T-cell (primary cell): ENCODE results near the gene XPO4. TPM values are rescaled to one million over a fixed set of nuclear protein-coding genes. Genes with fewer than 3 reads are reported as not detected.
"Not testable (repeated sequence)": the region's sequence is repeated elsewhere in the genome, so short reads cannot be mapped to it uniquely, and the experiment has no call there.

Source experiments
- ATAC-seq, 4 experiments: fragments of 200-7000 bp in 3 of 4; fragments of 150-1000 bp in 1 of 4; cut with Tn5 transposase; replicated peaks in 1 of 4; 1 replicate in 3 of 4; 2 replicates in 1 of 4; pipeline ENCODE4 v1.10.0; 2021; ENCODE audit warnings: moderate library complexity in 3 of 4, mild to moderate bottlenecking in 2 of 4, moderate number of reproducible peaks in 1 of 4
- CTCF ChIA-PET, 2 donors: fragments of 300-600 bp; sonication (Branson Sonifier 250); formaldehyde crosslinking; loops; one replicate each; lab custom pipeline; 2022; ENCODE audit warnings: antibody characterized with exemption in 2 of 2; lab: Charles Lee
- POLR2A ChIA-PET, 2 donors: fragments of 300-600 bp; sonication (Branson Sonifier 250); formaldehyde crosslinking; loops; one replicate each; lab custom pipeline; 2022; ENCODE audit warnings: antibody characterized with exemption in 2 of 2; lab: Charles Lee
- DNase-seq, 35 experiments: peaks; one replicate each; pipeline versions ENCODE4 v3.0.0 to v3.0.0-alpha.2; 2013 to 2023
- H3K27ac ChIP-seq: one replicate; pipeline ENCODE4 v1.5.1; 2013; ENCODE audit warnings: low read length
- H3K27me3 ChIP-seq, 2 experiments: replicated peaks in 1 of 2; 1 replicate in 1 of 2; 2 replicates in 1 of 2; pipeline versions ENCODE4 v1.6.1 to v1.7.0; 2013; ENCODE audit warnings: low read length in 1 of 2, mixed read lengths in 1 of 2; ENCODE audit not compliant: control insufficient read depth in 2 of 2, insufficient read depth in 2 of 2; ENCODE audit errors: extremely low read depth in 1 of 2
- H3K36me3 ChIP-seq, 2 donors: 1 replicate in 1 of 2; 2 replicates in 1 of 2; pipeline versions ENCODE4 v1.6.1 to v1.7.0; 2013; ENCODE audit warnings: low read length in 1 of 2; ENCODE audit not compliant: control insufficient read depth in 2 of 2, insufficient read depth in 1 of 2; ENCODE audit errors: extremely low read depth in 1 of 2
- H3K4me1 ChIP-seq, 2 experiments: 1 replicate in 1 of 2; 2 replicates in 1 of 2; pipeline versions ENCODE4 v1.6.1 to v1.7.0; 2013; ENCODE audit warnings: low read length in 2 of 2, mixed read lengths in 1 of 2; ENCODE audit not compliant: insufficient read depth in 2 of 2, control insufficient read depth in 1 of 2; ENCODE audit errors: extremely low read depth in 1 of 2
- H3K4me3 ChIP-seq, 2 donors: 1 replicate in 1 of 2; 2 replicates in 1 of 2; pipeline versions ENCODE4 v1.5.1 to v1.7.0; 2013; ENCODE audit warnings: mild to moderate bottlenecking in 2 of 2, low read length in 1 of 2, moderate library complexity in 1 of 2; ENCODE audit not compliant: control insufficient read depth in 1 of 2; ENCODE audit errors: extremely low read depth in 1 of 2
- H3K9me3 ChIP-seq: 2 replicates; pipeline ENCODE4 v1.7.0; 2013
- H3K27ac Mint-ChIP-seq, 2 donors: one replicate each; pipeline ENCODE4 v1.8.0; 2020 to 2021; ENCODE audit warnings: mild to moderate bottlenecking in 2 of 2, mixed read lengths in 2 of 2
- H3K27me3 Mint-ChIP-seq, 2 donors: one replicate each; pipeline ENCODE4 v1.8.0; 2021 to 2022; ENCODE audit warnings: mixed read lengths in 2 of 2
- H3K36me3 Mint-ChIP-seq: one replicate; pipeline ENCODE4 v1.8.0; 2021; ENCODE audit warnings: mixed read lengths
- H3K4me1 Mint-ChIP-seq, 3 donors: one replicate each; pipeline ENCODE4 v1.8.0; 2020 to 2022; ENCODE audit warnings: mixed read lengths in 3 of 3, mild to moderate bottlenecking in 1 of 3
- H3K4me3 Mint-ChIP-seq, 3 donors: one replicate each; pipeline ENCODE4 v1.8.0; 2020 to 2022; ENCODE audit warnings: mild to moderate bottlenecking in 3 of 3, mixed read lengths in 3 of 3, moderate library complexity in 3 of 3
- H3K9me3 Mint-ChIP-seq, 3 donors: one replicate each; pipeline ENCODE4 v1.8.0; 2020 to 2022; ENCODE audit warnings: mixed read lengths in 3 of 3
- WGBS: methylation state at CpG from one replicate; pipeline ENCODE4 v1.1.5; 2013; ENCODE audit warnings: missing lambda C conversion rate; ENCODE audit not compliant: insufficient coverage; 5-methylcytosine and 5-hydroxymethylcytosine counted together
- total RNA-seq, 35 experiments: library from RNA in 6 of 35; stranded (reverse) in 6 of 35; fragments of 120-200 nt in 1 of 35; gene quantifications; one replicate each; pipeline versions ENCODE4 v1.2.1 to v1.2.4 and lab custom pipeline; 2013 to 2026

Gene XPO4
- total RNA-seq, 5 donors from 2014 or later (not counting 1 experiment from before 2014, with no cell fraction given): 20.7 to 22.5 (median 22.0) TPM

DNA sequence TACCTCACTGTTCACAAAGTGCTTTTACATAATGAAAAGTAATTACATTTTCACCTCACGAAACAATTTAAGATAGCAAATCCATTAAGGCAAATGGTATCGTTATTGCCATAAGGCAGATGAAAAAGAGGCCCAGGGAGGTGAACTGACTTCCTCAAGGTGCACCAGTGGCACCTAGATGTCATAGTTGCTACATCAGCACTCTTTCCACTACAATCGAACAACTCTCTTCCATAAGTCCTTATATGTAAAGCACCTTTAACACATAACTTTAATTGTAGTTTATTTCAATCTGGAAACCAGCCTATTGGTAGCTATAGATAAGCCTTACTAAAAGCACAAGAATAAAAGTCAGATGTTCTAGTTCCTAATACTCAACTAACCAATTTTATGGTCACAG lies 35.1 kb downstream of the XPO4 start:
- WGBS: 100% methylated on average over 1 of the region's 3 CpGs

DNA sequence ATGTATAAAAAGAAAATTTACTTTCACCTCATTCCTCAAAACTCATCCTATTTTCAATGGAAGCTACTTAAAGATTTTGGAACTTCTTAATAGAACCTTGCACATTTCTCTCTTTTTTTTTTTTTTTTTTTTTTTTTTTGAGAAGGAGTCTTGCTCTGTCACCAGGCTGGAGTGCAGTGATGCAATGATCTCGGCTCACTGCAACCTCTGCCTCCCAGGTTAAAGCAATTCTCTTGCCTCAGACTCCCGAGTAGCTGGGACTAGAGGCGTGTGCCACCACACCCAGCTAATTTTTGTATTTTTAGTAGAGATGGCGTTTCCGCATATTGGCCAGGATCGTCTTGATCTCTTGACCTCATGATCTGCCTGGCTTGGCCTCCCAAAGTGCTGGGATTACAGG lies 40.9 kb downstream of the XPO4 start:
- CTCF ChIA-PET: interaction anchor here in 1 of 2 donors (0.7 kb wide), 2 partner anchors 361 to 991 kb away, joined by 3 to 5 read pairs; no protein-coding TSS in a partner anchor
- not testable (repeated sequence) for H3K36me3 ChIP-seq, H3K27ac ChIP-seq, H3K4me3 ChIP-seq, H3K27me3 Mint-ChIP-seq, H3K4me1 ChIP-seq, H3K4me3 Mint-ChIP-seq, DNase-seq, H3K27me3 ChIP-seq, H3K9me3 ChIP-seq, H3K27ac Mint-ChIP-seq, H3K9me3 Mint-ChIP-seq, ATAC-seq
- H3K36me3 Mint-ChIP-seq: peaks cover 30% of the 10 kb centered on the region
- H3K4me1 Mint-ChIP-seq: peaks cover 12 to 14% (median 14%) of the 10 kb centered on the region in 3 donors
- POLR2A ChIA-PET: interaction anchor here in 1 of 2 donors (0.6 kb wide), 2 partner anchors 383 to 385 kb away, joined by 6 to 18 read pairs; no protein-coding TSS in a partner anchor
- 90% methylated on average over 2 of the region's 6 CpGs for WGBS

More for the DNA sequence above, 35.1 kb downstream of the XPO4 start:
- no peak for ATAC-seq
- no peak overlapping the region for H3K4me3 Mint-ChIP-seq
- ChIA-PET CTCF (interaction anchor here in 1 of 2 donors (0.7 kb wide), 1 partner anchor 33 kb away, joined by 5 read pairs; no protein-coding TSS in a partner anchor), POLR2A (no interaction called here)
- no peak overlapping the region for H3K27ac Mint-ChIP-seq
- no peaks in the 10 kb centered on the region for H3K27me3 ChIP-seq
- no peaks in the 10 kb centered on the region for H3K9me3 ChIP-seq
- H3K4me3 ChIP-seq: no peak overlapping the region
- no peaks in the 10 kb centered on the region for H3K9me3 Mint-ChIP-seq
- peaks cover 17% of the 10 kb centered on the region for H3K36me3 Mint-ChIP-seq
- no peak for DNase-seq
- H3K36me3 ChIP-seq: no peaks in the 10 kb centered on the region
- H3K27me3 Mint-ChIP-seq: no peaks in the 10 kb centered on the region
- H3K27ac ChIP-seq: no peak overlapping the region
- no peaks in the 10 kb centered on the region for H3K4me1 ChIP-seq
- H3K4me1 Mint-ChIP-seq: peaks cover 19 to 32% (median 25%) of the 10 kb centered on the region in 3 donors

- no peak overlapping the region for H3K27ac ChIP-seq
- H3K9me3 ChIP-seq: no peaks in the 10 kb centered on the region
- peaks cover 25% of the 10 kb centered on the region for H3K36me3 Mint-ChIP-seq
- POLR2A ChIA-PET: interaction anchor here in 1 of 2 donors (0.6 kb wide), 2 partner anchors 382 to 385 kb away, joined by 6 to 18 read pairs; no protein-coding TSS in a partner anchor
- no peak for DNase-seq
- CTCF ChIA-PET: interaction anchor here in 1 of 2 donors (0.7 kb wide), 1 partner anchor 361 kb away, joined by 3 read pairs; no protein-coding TSS in a partner anchor
- peaks cover 0 to 7% of the 10 kb centered on the region in 2 donors for H3K36me3 ChIP-seq
- H3K9me3 Mint-ChIP-seq: no peaks in the 10 kb centered on the region
- no peak overlapping the region for H3K4me3 Mint-ChIP-seq
- no peak for ATAC-seq
- peaks cover 6 to 9% (median 8%) of the 10 kb centered on the region in 3 donors for H3K4me1 Mint-ChIP-seq
- H3K27me3 Mint-ChIP-seq: no peaks in the 10 kb centered on the region
- no peaks in the 10 kb centered on the region for H3K27me3 ChIP-seq
- no peaks in the 10 kb centered on the region for H3K4me1 ChIP-seq
- no peak overlapping the region for H3K4me3 ChIP-seq
- H3K27ac Mint-ChIP-seq: no peak overlapping the region
These were observed 41.7 kb downstream of the XPO4 start for GRCh38 chr13:20860844-20861243.

- 96% methylated on average over 3 of the region's 5 CpGs for WGBS
- Mint-ChIP-seq H3K27ac (no peak overlapping the region), H3K27me3 (no peaks in the 10 kb centered on the region), H3K4me1 (no peaks in the 10 kb centered on the region), H3K4me3 (no peak overlapping the region), H3K9me3 (no peaks in the 10 kb centered on the region), H3K36me3 (peaks cover 35% of the 10 kb centered on the region)
- no peaks in the 10 kb centered on the region for H3K4me1 ChIP-seq
- no peaks in the 10 kb centered on the region for H3K9me3 ChIP-seq
- ChIA-PET POLR2A (no interaction called here), CTCF (interaction anchor here in 1 of 2 donors (0.5 to 1.0 kb wide), 2 partner anchors 27 to 133 kb away, joined by 3 to 4 read pairs; no protein-coding TSS in a partner anchor)
- no peak for ATAC-seq
- H3K27me3 ChIP-seq: no peaks in the 10 kb centered on the region
- DNase-seq: no peak
- no peak overlapping the region for H3K4me3 ChIP-seq
- peaks cover 5 to 15% of the 10 kb centered on the region in 2 donors for H3K36me3 ChIP-seq
- no peak overlapping the region for H3K27ac ChIP-seq
These were observed 45.9 kb downstream of the XPO4 start for GRCh38 chr13:20856650-20857049.

GRCh38 chr13:20851844-20852402 lies 50.6 kb downstream of the XPO4 start:
- H3K4me3 ChIP-seq: no peak overlapping the region
- H3K4me3 Mint-ChIP-seq: no peak overlapping the region
- H3K36me3 Mint-ChIP-seq: peaks cover 33% of the 10 kb centered on the region
- H3K4me1 Mint-ChIP-seq: peaks cover 0 to 1% (median 0%) of the 10 kb centered on the region in 3 donors
- H3K27ac Mint-ChIP-seq: no peak overlapping the region
- no peaks in the 10 kb centered on the region for H3K4me1 ChIP-seq
- no CpG with 5 or more reads among the region's 4 CpGs for WGBS
- no peak for ATAC-seq
- no peaks in the 10 kb centered on the region for H3K9me3 Mint-ChIP-seq
- ChIA-PET POLR2A (no interaction called here), CTCF (no interaction called here)
- no peaks in the 10 kb centered on the region for H3K9me3 ChIP-seq
- H3K27me3 Mint-ChIP-seq: no peaks in the 10 kb centered on the region
- H3K36me3 ChIP-seq: peaks cover 11 to 12% of the 10 kb centered on the region in 2 donors
- no peak overlapping the region for H3K27ac ChIP-seq
- no peak for DNase-seq
- no peaks in the 10 kb centered on the region for H3K27me3 ChIP-seq

DNA sequence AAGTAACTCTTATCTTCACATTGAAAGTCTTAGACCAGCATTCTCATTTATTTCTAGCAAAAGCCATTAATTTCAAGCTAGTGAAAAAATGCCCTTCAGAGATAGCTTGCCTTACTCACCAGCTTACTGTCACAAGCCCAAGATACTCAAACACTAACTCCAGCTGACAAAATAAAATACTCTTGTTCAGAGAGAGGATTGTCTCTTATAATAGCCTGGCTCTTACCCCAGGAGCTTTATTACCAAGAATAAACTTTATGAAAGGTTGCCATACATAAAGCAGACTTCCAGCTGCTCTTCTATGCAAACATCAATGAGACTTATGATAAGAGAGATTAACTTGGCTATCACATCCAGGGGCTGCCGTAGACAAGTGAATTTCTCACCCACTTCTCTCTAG lies 53.6 kb downstream of the XPO4 start:
- Mint-ChIP-seq H3K36me3 (peaks cover 22% of the 10 kb centered on the region), H3K9me3 (no peaks in the 10 kb centered on the region), H3K27me3 (no peaks in the 10 kb centered on the region), H3K27ac (no peak overlapping the region), H3K4me3 (no peak overlapping the region), H3K4me1 (peaks cover 0 to 1% (median 0%) of the 10 kb centered on the region in 3 donors)
- H3K36me3 ChIP-seq: peaks cover 6 to 8% of the 10 kb centered on the region in 2 donors
- no peak for DNase-seq
- no peak for ATAC-seq
- H3K9me3 ChIP-seq: no peaks in the 10 kb centered on the region
- CTCF ChIA-PET: interaction anchor here in 1 of 2 donors (0.6 to 1.2 kb wide), 3 partner anchors 20 to 76 kb away, joined by 3 to 5 read pairs (median 4); no protein-coding TSS in a partner anchor
- WGBS: no CpG with 5 or more reads among the region's 1 CpG
- H3K27me3 ChIP-seq: no peaks in the 10 kb centered on the region
- no peaks in the 10 kb centered on the region for H3K4me1 ChIP-seq
- no peak overlapping the region for H3K27ac ChIP-seq
- POLR2A ChIA-PET: interaction anchor here in 1 of 2 donors (0.5 to 0.6 kb wide), 2 partner anchors 75 to 830 kb away, joined by 3 to 5 read pairs; partner anchors contain the start of gene EEF1AKMT1
- no peak overlapping the region for H3K4me3 ChIP-seq
